Smooth muscle cell (in vitro differentiated cells): Measurements from ENCODE around the gene ZNF638. TPM values are rescaled to one million over a fixed set of nuclear protein-coding genes. Genes with fewer than 3 reads are reported as not detected.

Experiments used
- DNase-seq: peaks from one replicate; lab custom pipeline; 2025; ENCODE audit not compliant: unreplicated experiment; lab: John Stamatoyannopoulos, UW
- H2AFZ ChIP-seq: fragments of 200-600 bp; sonication (generic); 2 replicates; pipeline ENCODE4 v1.6.0; 2016; ENCODE audit warnings: antibody characterized with exemption, low read depth, mild to moderate bottlenecking
- H3F3A ChIP-seq: fragments of 200-600 bp; sonication (generic); 2 replicates; pipeline ENCODE4 v1.6.0; 2017; ENCODE audit warnings: antibody characterized with exemption, low read depth
- H3K27ac ChIP-seq: fragments of 200-600 bp; sonication (generic); 2 replicates; pipeline ENCODE4 v1.5.1; 2016; ENCODE audit warnings: low read depth, mild to moderate bottlenecking
- H3K27me3 ChIP-seq: fragments of 200-600 bp; sonication (generic); 2 replicates; pipeline ENCODE4 v1.6.1; 2016; ENCODE audit warnings: low read depth, mild to moderate bottlenecking
- H3K36me3 ChIP-seq: fragments of 200-600 bp; sonication (generic); 2 replicates; pipeline ENCODE4 v1.5.1; 2016; ENCODE audit warnings: low read depth
- H3K4me1 ChIP-seq: fragments of 200-600 bp; sonication (generic); 2 replicates; pipeline ENCODE4 v1.5.1; 2016; ENCODE audit warnings: low read depth
- H3K4me2 ChIP-seq: fragments of 200-600 bp; sonication (generic); 2 replicates; pipeline ENCODE4 v1.6.0; 2016; ENCODE audit warnings: mild to moderate bottlenecking
- H3K4me3 ChIP-seq: fragments of 200-600 bp; sonication (generic); 2 replicates; pipeline ENCODE4 v1.5.1; 2016; ENCODE audit warnings: mild to moderate bottlenecking
- H3K79me2 ChIP-seq: fragments of 200-600 bp; sonication (generic); 2 replicates; pipeline ENCODE4 v1.6.0; 2016; ENCODE audit warnings: low read depth, mild to moderate bottlenecking
- H3K9ac ChIP-seq: fragments of 200-600 bp; sonication (generic); 2 replicates; pipeline ENCODE4 v1.6.0; 2016; ENCODE audit warnings: low read depth
- H3K9me3 ChIP-seq: fragments of 200-600 bp; sonication (generic); replicated peaks from 2 replicates; pipeline ENCODE4 v1.5.1; 2016; ENCODE audit warnings: low read depth
- H4K20me1 ChIP-seq: fragments of 200-600 bp; sonication (generic); 2 replicates; pipeline ENCODE4 v1.6.0; 2016; ENCODE audit warnings: low read depth
- CTCF ChIP-seq: fragments of 200-600 bp; sonication (generic); IDR thresholded peaks from 2 replicates; pipeline ENCODE4 v1.5.1; 2017; ENCODE audit warnings: borderline replicate concordance, mild to moderate bottlenecking, antibody characterized with exemption; ENCODE audit not compliant: insufficient read depth, poor library complexity, severe bottlenecking
- WGBS: methylation state at CpG from one replicate; pipeline ENCODE4 v1.1.7; 2016; ENCODE audit warnings: low lambda C conversion rate; 5-methylcytosine and 5-hydroxymethylcytosine counted together
- polyA plus RNA-seq: library from polyadenylated mRNA; unstranded; fragments of >200 nt; fragmentation: Nextera tagmentation; extraction: Ambion mirVana; gene quantifications from 2 replicates; pipeline ENCODE4 v1.2.1, GENCODE V29; 2016
- total RNA-seq: library from RNA; depleted of rRNA; stranded (reverse); fragments of >200 nt; gene quantifications from 2 replicates; pipeline ENCODE4 v1.2.3, GENCODE V29; 2014

The ZNF638 gene
- total and polyA plus RNA-seq, 2 experiments from 2014 or later, result 44.8 to 159 TPM

GRCh38 chr2:71346065-71346464, 14.5 kb downstream of the ZNF638 start:
- H3K79me2 ChIP-seq, result peaks cover 92% of the 10 kb centered on the region
- no peak for TF ChIP-seq CTCF
- H3F3A ChIP-seq, result peaks cover 20% of the 10 kb centered on the region
- H3K36me3 ChIP-seq, result peaks cover 12% of the 10 kb centered on the region
- no peak overlapping the region for H3K9ac ChIP-seq
- no peaks in the 10 kb centered on the region for H3K9me3 ChIP-seq
- no peak overlapping the region for H3K4me2 ChIP-seq
- H3K27ac ChIP-seq, result no peak overlapping the region
- H2AFZ ChIP-seq, result no peak overlapping the region
- no peak overlapping the region for H3K4me3 ChIP-seq
- no peaks in the 10 kb centered on the region for H3K27me3 ChIP-seq
- no peak for DNase-seq
- 96% methylated on average over 2 of the region's 2 CpGs for WGBS
- peaks cover 100% of the 10 kb centered on the region for H4K20me1 ChIP-seq
- H3K4me1 ChIP-seq, result no peaks in the 10 kb centered on the region

GRCh38 chr2:71347517-71347916, 15.9 kb downstream of the ZNF638 start:
- DNase-seq, result no peak
- peaks cover 100% of the 10 kb centered on the region for H4K20me1 ChIP-seq
- no peak overlapping the region for H2AFZ ChIP-seq
- H3K4me1 ChIP-seq, result no peaks in the 10 kb centered on the region
- H3K4me3 ChIP-seq, result no peak overlapping the region
- no peaks in the 10 kb centered on the region for H3K9me3 ChIP-seq
- H3K9ac ChIP-seq, result no peak overlapping the region
- H3K36me3 ChIP-seq, result peaks cover 12% of the 10 kb centered on the region
- H3K4me2 ChIP-seq, result no peak overlapping the region
- peaks cover 20% of the 10 kb centered on the region for H3F3A ChIP-seq
- no peak for TF ChIP-seq CTCF
- peaks cover 91% of the 10 kb centered on the region for H3K79me2 ChIP-seq
- H3K27me3 ChIP-seq, result no peaks in the 10 kb centered on the region
- H3K27ac ChIP-seq, result no peak overlapping the region

DNA sequence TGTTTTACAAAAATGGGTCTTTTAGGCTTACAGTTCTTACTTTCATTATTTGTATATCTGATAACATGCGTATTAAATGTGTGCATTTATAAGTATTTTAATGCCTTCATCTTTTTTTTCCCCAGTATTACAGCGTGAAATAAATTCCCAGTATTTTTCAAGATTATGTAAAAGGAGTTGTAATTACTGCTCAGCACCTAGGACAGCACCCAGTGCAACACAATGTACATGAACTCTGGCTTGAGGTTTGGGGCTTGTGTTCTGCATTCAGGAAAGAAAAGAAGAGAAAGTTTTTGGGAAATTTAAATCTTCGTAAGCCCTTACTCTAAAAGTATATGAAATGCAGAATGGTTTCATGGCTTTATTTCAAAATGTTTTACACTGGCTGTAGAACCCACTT, 16.7 kb downstream of the ZNF638 start:
- H3K9me3 ChIP-seq, result no peaks in the 10 kb centered on the region
- H3F3A ChIP-seq, result peaks cover 20% of the 10 kb centered on the region
- no peak overlapping the region for H3K4me3 ChIP-seq
- H4K20me1 ChIP-seq, result peaks cover 100% of the 10 kb centered on the region
- H3K36me3 ChIP-seq, result peaks cover 10% of the 10 kb centered on the region
- no peaks in the 10 kb centered on the region for H3K4me1 ChIP-seq
- H3K9ac ChIP-seq, result no peak overlapping the region
- no peak for TF ChIP-seq CTCF
- H3K27ac ChIP-seq, result no peak overlapping the region
- no peak for DNase-seq
- no peaks in the 10 kb centered on the region for H3K27me3 ChIP-seq
- H3K4me2 ChIP-seq, result no peak overlapping the region
- WGBS, result 98% methylated on average over 3 of the region's 3 CpGs
- no peak overlapping the region for H2AFZ ChIP-seq
- peaks cover 91% of the 10 kb centered on the region for H3K79me2 ChIP-seq

DNA sequence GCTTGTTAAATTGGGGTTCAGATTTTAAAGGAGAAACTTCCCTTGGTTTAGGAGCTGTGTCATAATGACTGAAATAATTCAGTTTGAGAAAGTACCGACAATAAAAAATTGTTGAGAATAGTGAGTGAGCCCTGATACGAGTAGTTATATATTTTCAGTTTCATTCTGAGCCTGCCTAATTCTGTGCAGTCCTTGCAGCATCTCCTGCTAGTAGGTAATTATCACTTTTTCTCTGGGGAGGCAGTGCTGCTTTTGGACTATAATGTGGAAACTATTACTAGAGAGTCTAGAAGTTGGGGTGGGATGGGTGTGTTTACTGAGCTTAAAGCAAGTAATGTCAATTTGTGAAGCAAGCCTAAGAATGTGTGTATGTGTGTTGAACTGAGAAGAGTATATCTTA, 21.7 kb downstream of the ZNF638 start:
- no peak for TF ChIP-seq CTCF
- Histone ChIP-seq H3K27ac (no peak overlapping the region), H3K4me3 (no peak overlapping the region), H3K4me1 (no peaks in the 10 kb centered on the region), H3K9ac (no peak overlapping the region), H3K27me3 (no peaks in the 10 kb centered on the region), H4K20me1 (peaks cover 100% of the 10 kb centered on the region), H3K4me2 (no peak overlapping the region), H3K9me3 (no peaks in the 10 kb centered on the region), H3F3A (no peaks in the 10 kb centered on the region), H2AFZ (no peak overlapping the region), H3K36me3 (peaks cover 25% of the 10 kb centered on the region), H3K79me2 (peaks cover 94% of the 10 kb centered on the region)
- 98% methylated on average over 2 of the region's 2 CpGs for WGBS
- no peak for DNase-seq
